BLaER1 treated with 17β-estradiol and CSF1 and Interleukin-3, amounts not matched to agents 10 nM and 100 nM (cell line): Measurements from ENCODE around the gene AP1S1.

Experiments used
- H3K27ac ChIP-seq, 11 experiments: shearing (Covaris generic); formaldehyde crosslinking; 2 replicates each; pipeline ENCODE4 v1.8.1; 2022
- H3K27me3 ChIP-seq, 11 experiments: shearing (Covaris generic); formaldehyde crosslinking; 2 replicates each; pipeline ENCODE4 v1.8.1; 2022
- H3K36me3 ChIP-seq, 11 experiments: shearing (Covaris generic); formaldehyde crosslinking; 2 replicates each; pipeline ENCODE4 v1.8.1; 2022
- H3K4me1 ChIP-seq, 10 experiments: shearing (Covaris generic); formaldehyde crosslinking; 2 replicates each; pipeline ENCODE4 v1.8.1; 2022
- H3K4me2 ChIP-seq, 11 experiments: shearing (Covaris generic); formaldehyde crosslinking; 2 replicates each; pipeline ENCODE4 v1.8.1; 2022
- H3K4me3 ChIP-seq, 10 experiments: shearing (Covaris generic); formaldehyde crosslinking; 2 replicates each; pipeline ENCODE4 v1.8.1; 2022
- H3K9ac ChIP-seq, 11 experiments: shearing (Covaris generic); formaldehyde crosslinking; 2 replicates each; pipeline ENCODE4 v1.8.1; 2022
- H3K9me3 ChIP-seq, 11 experiments: shearing (Covaris generic); formaldehyde crosslinking; replicated peaks in 1 of 11; 2 replicates each; pipeline ENCODE4 v1.8.1; 2022
- H4K20me1 ChIP-seq, 11 experiments: shearing (Covaris generic); formaldehyde crosslinking; 2 replicates each; pipeline ENCODE4 v1.8.1; 2022
- Cebpa-rat ChIP-seq, 11 experiments: shearing (Covaris generic); IDR thresholded peaks; 2 replicates each; pipeline ENCODE4 v1.8.1; 2022

Gene AP1S1

DNA sequence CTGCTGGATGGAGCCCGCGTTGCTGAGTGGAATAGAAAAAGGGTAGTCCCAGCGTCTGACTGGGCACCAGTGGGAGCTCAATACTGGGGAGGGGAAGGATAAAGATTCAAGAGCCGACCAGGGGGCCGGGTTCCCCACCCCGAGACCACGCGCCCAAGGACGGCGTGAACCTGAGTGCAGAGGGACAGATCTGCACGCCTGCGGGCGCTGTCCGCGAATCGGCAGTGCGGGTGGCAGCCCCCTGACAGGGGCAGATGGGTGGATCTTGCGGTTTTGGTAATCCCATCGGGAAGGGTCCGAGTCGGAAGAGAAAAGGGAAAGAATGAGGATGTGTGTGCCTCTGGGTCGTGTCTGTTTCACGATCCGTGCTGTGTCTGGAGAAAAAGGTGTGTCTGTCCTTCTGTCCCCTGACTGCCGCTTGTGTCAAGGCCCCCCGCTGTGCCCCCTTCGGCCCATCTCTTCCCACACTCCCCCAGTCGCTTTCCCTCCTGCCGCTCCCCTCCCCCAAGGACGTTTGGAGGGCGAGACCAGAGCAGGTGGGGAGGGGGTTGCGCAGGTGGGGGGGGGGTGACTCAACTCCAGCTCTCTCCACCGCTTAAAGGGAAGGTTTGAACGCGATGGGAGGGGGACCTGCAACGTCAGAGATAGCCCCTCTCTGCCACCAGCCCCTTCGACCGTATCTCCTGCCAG lies 11.8 kb downstream of the AP1S1 start:
- no peaks in the 10 kb centered on the region for H3K9me3 ChIP-seq
- H3K36me3 ChIP-seq: no peaks in the 10 kb centered on the region; a peak in 1 of 22 replicates
- H3K9ac ChIP-seq: peak overlapping the region in 5 of 11 experiments; percentile 4 to 64 (median 34); a peak in 7 of 22 replicates
- H3K4me2 ChIP-seq: peak overlapping the region; percentile 90 to 100 (median 99)
- peak overlapping the region in 3 of 11 experiments; percentile 31 to 58 (median 49); a peak in 6 of 22 replicates for H3K27ac ChIP-seq
- peaks cover 64 to 74% (median 70%) of the 10 kb centered on the region in 11 experiments for H3K27me3 ChIP-seq
- TF ChIP-seq Cebpa-rat (IDR thresholded peaks at IDR 0.05): no peak
- peak overlapping the region; percentile 46 to 67 (median 54) for H3K4me3 ChIP-seq
- H4K20me1 ChIP-seq: peaks cover 0 to 48% (median 29%) of the 10 kb centered on the region in 11 experiments; a peak in 20 of 22 replicates
- peaks cover 72 to 94% (median 88%) of the 10 kb centered on the region in 10 experiments for H3K4me1 ChIP-seq

DNA sequence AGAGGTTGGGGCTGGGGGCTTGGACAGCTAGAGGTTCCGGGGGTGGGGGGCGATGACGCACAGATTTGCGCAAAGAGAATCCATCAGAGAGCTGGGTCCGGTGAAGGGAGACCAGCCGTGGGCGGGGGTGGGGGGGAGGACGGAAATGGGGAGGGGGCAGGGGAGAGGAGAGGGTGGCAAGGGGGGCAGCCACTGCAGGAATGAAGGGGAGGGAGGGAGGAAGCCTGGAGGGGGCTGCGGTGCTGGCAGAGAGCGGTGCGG lies 12.3 kb downstream of the AP1S1 start:
- no peak for TF ChIP-seq Cebpa-rat (IDR thresholded peaks at IDR 0.05)
- Histone ChIP-seq H3K9me3 (no peaks in the 10 kb centered on the region), H3K27ac (peak overlapping the region in 1 of 11 experiments; percentile 74; a peak in 1 of 22 replicates), H3K4me2 (peak overlapping the region; percentile 90 to 100 (median 99)), H3K27me3 (peaks cover 69 to 79% (median 75%) of the 10 kb centered on the region in 11 experiments), H4K20me1 (peaks cover 0 to 53% (median 32%) of the 10 kb centered on the region in 11 experiments; a peak in 20 of 22 replicates), H3K9ac (peak overlapping the region in 3 of 11 experiments; percentile 37 to 67 (median 66); a peak in 3 of 22 replicates), H3K36me3 (no peaks in the 10 kb centered on the region; a peak in 1 of 22 replicates), H3K4me1 (peaks cover 77 to 94% (median 88%) of the 10 kb centered on the region in 10 experiments), H3K4me3 (peak overlapping the region in 9 of 10 experiments; percentile 21 to 65 (median 31); a peak in 11 of 20 replicates)

DNA sequence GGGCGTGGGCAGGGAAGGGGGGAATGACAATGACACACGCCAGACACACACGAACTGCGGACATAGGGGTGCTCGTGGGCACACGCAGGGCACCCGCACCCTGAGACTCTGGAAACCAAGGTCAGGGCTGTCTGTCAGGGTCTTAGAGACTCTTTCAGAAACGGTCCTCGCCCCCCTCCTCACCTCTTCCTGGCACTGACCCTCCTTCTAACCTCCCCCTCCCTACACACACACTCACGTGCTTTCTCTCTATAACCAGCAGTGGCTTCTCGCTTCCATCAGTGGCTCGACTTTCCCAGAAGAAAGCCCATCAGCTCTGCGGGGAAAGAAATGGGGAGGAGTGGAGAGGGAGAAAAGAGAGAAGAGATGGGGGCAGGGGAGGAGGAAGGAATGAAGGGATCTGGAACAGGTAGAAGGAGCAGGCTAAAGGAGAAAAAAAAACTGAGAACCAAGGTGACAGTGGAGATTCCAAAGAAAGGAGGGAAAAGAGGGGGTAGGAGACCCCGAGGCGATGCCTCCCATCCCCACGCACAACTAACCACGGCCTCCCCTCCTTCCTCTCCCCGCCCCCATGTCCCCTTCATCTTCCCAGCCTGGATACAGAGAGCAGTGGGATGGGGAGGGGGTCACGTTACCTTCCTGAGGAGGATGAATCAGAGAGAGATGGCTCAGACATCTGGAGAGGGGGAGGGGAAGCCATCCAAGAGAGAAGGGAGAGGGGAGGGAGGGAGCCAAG lies 12.8 kb downstream of the AP1S1 start:
- H3K4me3 ChIP-seq: peak overlapping the region; percentile 21 to 48 (median 32); a peak in 12 of 20 replicates
- H3K9ac ChIP-seq: peak overlapping the region in 4 of 11 experiments; percentile 37 to 67 (median 58); a peak in 6 of 22 replicates
- H3K27ac ChIP-seq: peak overlapping the region in 4 of 11 experiments; percentile 25 to 74 (median 62); a peak in 6 of 22 replicates
- peaks cover 74 to 84% (median 80%) of the 10 kb centered on the region in 11 experiments for H3K27me3 ChIP-seq
- peak overlapping the region; percentile 70 to 100 (median 98) for H3K4me2 ChIP-seq
- H4K20me1 ChIP-seq: peaks cover 0 to 57% (median 32%) of the 10 kb centered on the region in 11 experiments; a peak in 20 of 22 replicates
- peaks cover 78 to 94% (median 88%) of the 10 kb centered on the region in 10 experiments for H3K4me1 ChIP-seq
- H3K9me3 ChIP-seq: peaks cover 0 to 1% (median under 1%) of the 10 kb centered on the region in 11 experiments; a peak in 7 of 22 replicates
- H3K36me3 ChIP-seq: no peaks in the 10 kb centered on the region
- no peak for TF ChIP-seq Cebpa-rat (IDR thresholded peaks at IDR 0.05)

DNA sequence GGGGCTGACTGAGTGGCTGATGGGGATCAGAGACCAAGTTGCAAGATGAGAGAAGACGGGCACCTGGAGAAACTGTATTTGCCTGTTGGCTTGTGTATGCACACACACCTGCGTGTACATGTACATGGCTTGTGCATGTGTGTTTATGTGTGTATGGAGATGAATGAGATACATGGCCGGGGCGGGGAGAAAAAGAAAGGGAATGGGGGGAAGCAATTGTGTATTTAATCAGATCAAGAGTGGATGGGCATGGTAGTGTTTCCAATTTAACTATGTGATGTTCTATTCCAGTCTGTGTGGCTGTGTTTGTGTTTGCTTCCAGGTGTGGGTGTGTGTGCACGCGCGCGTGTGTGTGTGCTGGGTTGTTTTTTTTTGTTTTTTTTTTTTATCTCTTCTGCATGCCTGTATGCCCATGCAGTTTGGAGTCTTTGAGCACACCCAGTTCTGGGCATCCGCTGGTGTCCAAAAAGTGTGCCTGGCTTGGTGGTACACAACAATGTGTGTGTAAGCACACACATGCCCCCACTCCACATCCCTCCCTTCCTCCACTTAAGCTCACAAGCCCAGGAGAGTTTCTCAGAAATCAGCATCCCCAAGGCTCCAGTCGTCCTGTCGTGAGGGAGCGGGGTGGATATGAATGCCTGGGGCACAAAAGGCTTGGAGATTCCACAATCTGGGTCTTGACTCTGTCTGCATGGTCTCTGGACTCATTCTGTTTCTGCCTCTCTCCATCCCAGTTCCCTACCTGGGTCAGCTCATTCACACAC lies 13.6 kb downstream of the AP1S1 start:
- H3K9ac ChIP-seq: no peak overlapping the region
- no peak overlapping the region for H3K27ac ChIP-seq
- peaks cover 82 to 91% (median 87%) of the 10 kb centered on the region in 11 experiments for H3K27me3 ChIP-seq
- peaks cover 0 to 65% (median 32%) of the 10 kb centered on the region in 11 experiments; a peak in 20 of 22 replicates for H4K20me1 ChIP-seq
- H3K4me2 ChIP-seq: peak overlapping the region in 10 of 11 experiments; percentile 70 to 100 (median 98); a peak in 17 of 22 replicates
- peak overlapping the region in 2 of 10 experiments; percentile 23 to 48; a peak in 2 of 20 replicates for H3K4me3 ChIP-seq
- no peak for TF ChIP-seq Cebpa-rat (IDR thresholded peaks at IDR 0.05)
- peaks cover 79 to 94% (median 89%) of the 10 kb centered on the region in 10 experiments for H3K4me1 ChIP-seq
- no peaks in the 10 kb centered on the region for H3K36me3 ChIP-seq
- peaks cover 0 to 9% (median 8%) of the 10 kb centered on the region in 11 experiments; a peak in 17 of 22 replicates for H3K9me3 ChIP-seq

DNA sequence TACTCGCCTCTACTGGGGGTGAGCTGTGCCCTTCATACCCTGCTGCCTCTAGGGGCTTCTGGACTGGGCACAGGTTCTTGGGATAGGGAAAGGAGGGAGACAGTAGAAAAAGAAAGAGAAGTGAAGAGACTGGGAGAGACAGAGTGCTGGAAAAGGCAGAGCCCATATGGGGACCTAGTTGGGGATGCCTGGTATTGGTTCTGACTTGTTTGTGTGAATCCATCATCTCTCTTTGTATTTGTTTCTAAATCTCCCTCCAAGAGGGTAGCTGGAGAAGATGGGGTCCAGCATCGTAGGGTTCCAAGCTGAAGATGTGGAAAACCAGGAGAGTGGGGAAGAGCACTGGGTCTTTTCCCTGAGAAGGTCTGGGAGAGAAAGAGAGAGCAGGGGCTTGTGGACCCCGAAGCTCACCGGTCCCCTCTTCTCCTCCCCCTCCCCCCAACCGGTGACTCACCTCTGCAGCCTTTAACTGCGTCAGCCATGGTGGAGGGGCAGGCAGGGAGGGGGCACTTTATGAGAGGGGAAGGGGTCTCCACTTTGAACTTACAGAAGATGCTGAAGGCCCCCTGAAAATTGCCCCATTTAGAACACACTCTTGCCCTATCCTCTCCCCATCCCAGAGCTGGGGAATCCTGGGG lies 14.3 kb downstream of the AP1S1 start:
- H3K27me3 ChIP-seq: peaks cover 89 to 98% (median 94%) of the 10 kb centered on the region in 11 experiments
- no peak overlapping the region for H3K9ac ChIP-seq

DNA sequence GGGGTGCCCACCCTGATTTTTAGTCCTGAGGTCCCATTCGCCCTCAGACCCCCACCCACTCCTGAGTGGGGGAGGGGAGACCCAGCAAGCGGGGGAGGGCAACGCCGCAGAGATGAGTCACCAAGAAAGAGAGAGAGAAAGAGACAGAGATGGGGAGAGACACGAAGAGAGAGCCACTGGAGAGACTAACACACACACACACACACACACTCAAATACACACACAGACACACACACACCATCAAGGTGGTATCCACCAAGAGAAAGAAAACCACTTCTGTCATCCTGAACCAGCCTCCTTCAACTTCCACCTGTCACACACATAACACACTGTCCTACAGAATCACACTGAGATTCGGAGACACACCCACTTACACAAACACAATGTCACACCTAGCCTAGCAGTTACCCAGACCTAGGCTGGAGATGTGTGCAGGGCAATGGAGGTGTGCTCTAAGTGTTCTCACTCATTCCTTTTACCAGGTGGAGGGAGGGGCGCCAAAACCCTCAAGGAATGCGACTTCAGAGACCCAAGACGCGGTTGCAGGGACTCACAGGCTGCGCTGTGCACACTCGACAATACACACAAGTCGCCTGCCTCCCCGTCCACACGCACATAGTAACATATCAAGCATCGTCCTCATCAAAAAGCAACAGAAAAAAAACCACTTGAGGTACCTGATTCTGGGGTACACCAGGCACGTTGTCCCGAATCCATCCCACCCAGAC lies 15.0 kb downstream of the AP1S1 start:
- Histone ChIP-seq H4K20me1 (peaks cover 0 to 64% (median 25%) of the 10 kb centered on the region in 11 experiments; a peak in 20 of 22 replicates), H3K27ac (no peak overlapping the region), H3K4me3 (peak overlapping the region in 4 of 10 experiments; percentile 13 to 24 (median 22); a peak in 2 of 20 replicates), H3K4me1 (peaks cover 81 to 97% (median 95%) of the 10 kb centered on the region in 10 experiments), H3K4me2 (peak overlapping the region; percentile 70 to 100 (median 89)), H3K27me3 (peaks cover 91 to 98% (median 97%) of the 10 kb centered on the region in 11 experiments), H3K36me3 (no peaks in the 10 kb centered on the region), H3K9me3 (peaks cover 0 to 23% (median 22%) of the 10 kb centered on the region in 11 experiments; a peak in 18 of 22 replicates), H3K9ac (no peak overlapping the region)
- TF ChIP-seq Cebpa-rat (IDR thresholded peaks at IDR 0.05): no peak

More for the DNA sequence above, 14.3 kb downstream of the AP1S1 start:
- peaks cover 0 to 16% (median 15%) of the 10 kb centered on the region in 11 experiments; a peak in 18 of 22 replicates for H3K9me3 ChIP-seq
- no peaks in the 10 kb centered on the region for H3K36me3 ChIP-seq
- peaks cover 0 to 72% (median 32%) of the 10 kb centered on the region in 11 experiments; a peak in 20 of 22 replicates for H4K20me1 ChIP-seq
- H3K4me3 ChIP-seq: no peak overlapping the region
- peaks cover 86 to 97% (median 95%) of the 10 kb centered on the region in 10 experiments for H3K4me1 ChIP-seq
- H3K27ac ChIP-seq: no peak overlapping the region
- TF ChIP-seq Cebpa-rat (IDR thresholded peaks at IDR 0.05): no peak
- H3K4me2 ChIP-seq: peak overlapping the region in 10 of 11 experiments; percentile 70 to 100 (median 90); a peak in 20 of 22 replicates
